Neuronal stem cell (in vitro differentiated cells): ENCODE results near the gene CDC45.
"Not testable (repeated sequence)": the region's sequence is repeated elsewhere in the genome, so short reads cannot be mapped to it uniquely, and the experiment has no call there.

ENCODE experiments used
- DNase-seq: peaks from one replicate; pipeline ENCODE4 v3.0.0-alpha.2; 2013; ENCODE audit warnings: low spot score
- H2AFZ ChIP-seq: one replicate; pipeline ENCODE4 v1.6.1; 2013; ENCODE audit warnings: mild to moderate bottlenecking, low read length, inconsistent platforms
- H2AK5ac ChIP-seq: 2 replicates; pipeline ENCODE4 v1.6.1; 2013; ENCODE audit warnings: low read depth, mild to moderate bottlenecking, inconsistent platforms, low read length, moderate library complexity, mixed read lengths
- H2BK120ac ChIP-seq: 2 replicates; pipeline ENCODE4 v1.6.1; 2013; ENCODE audit warnings: low read depth, mild to moderate bottlenecking, inconsistent platforms, low read length, moderate library complexity, mixed read lengths
- H2BK12ac ChIP-seq: one replicate; pipeline ENCODE4 v1.6.1; 2013; ENCODE audit warnings: low read length, inconsistent platforms
- H2BK15ac ChIP-seq: 2 replicates; pipeline ENCODE4 v1.6.1; 2013; ENCODE audit warnings: mild to moderate bottlenecking, low read length, inconsistent platforms, mixed read lengths
- H2BK5ac ChIP-seq: one replicate; pipeline ENCODE4 v1.6.1; 2013; ENCODE audit warnings: inconsistent platforms, mild to moderate bottlenecking, low read length, moderate library complexity
- H3K14ac ChIP-seq: one replicate; pipeline ENCODE4 v1.6.1; 2013; ENCODE audit warnings: low read length, inconsistent platforms
- H3K18ac ChIP-seq: 2 replicates; pipeline ENCODE4 v1.6.1; 2013; ENCODE audit warnings: low read length, inconsistent platforms
- H3K23ac ChIP-seq: 2 replicates; pipeline ENCODE4 v1.6.1; 2013; ENCODE audit warnings: low read depth, mild to moderate bottlenecking, mixed read lengths, low read length, inconsistent platforms; ENCODE audit not compliant: poor library complexity
- H3K27ac ChIP-seq: replicated peaks from 3 replicates; pipeline ENCODE4 v1.5.1; 2013; ENCODE audit warnings: low read length, inconsistent platforms
- H3K27me3 ChIP-seq, 3 experiments: 2 replicates each; pipeline ENCODE4 v1.6.1; 2013; ENCODE audit warnings: low read length in 3 of 3, mild to moderate bottlenecking in 2 of 3, inconsistent platforms in 1 of 3, low read depth in 1 of 3, mixed read lengths in 1 of 3, moderate library complexity in 1 of 3; ENCODE audit not compliant: control insufficient read depth in 3 of 3, insufficient read depth in 3 of 3
- H3K36me3 ChIP-seq, 2 donors: replicated peaks in 1 of 2; 2 replicates each; pipeline ENCODE4 v1.6.1; 2013; ENCODE audit warnings: low read length in 2 of 2; ENCODE audit not compliant: control insufficient read depth in 2 of 2, insufficient read depth in 2 of 2
- H3K4ac ChIP-seq: 2 replicates; pipeline ENCODE4 v1.6.1; 2013; ENCODE audit warnings: inconsistent platforms, mild to moderate bottlenecking, low read length, moderate library complexity
- H3K4me1 ChIP-seq, 2 donors: 1 replicate in 1 of 2; 2 replicates in 1 of 2; pipeline ENCODE4 v1.6.1; 2013; ENCODE audit warnings: low read length in 2 of 2, low read depth in 1 of 2; ENCODE audit not compliant: control insufficient read depth in 2 of 2, insufficient read depth in 1 of 2
- H3K4me2 ChIP-seq: one replicate; pipeline ENCODE4 v1.6.1; 2013; ENCODE audit warnings: mild to moderate bottlenecking, low read length, inconsistent platforms; ENCODE audit not compliant: insufficient read depth, poor library complexity, severe bottlenecking
- H3K4me3 ChIP-seq, 2 donors: 2 replicates each; pipeline ENCODE4 v1.5.1; 2013; ENCODE audit warnings: low read length in 2 of 2, mild to moderate bottlenecking in 2 of 2, inconsistent platforms in 1 of 2, moderate library complexity in 1 of 2
- H3K79me1 ChIP-seq: one replicate; pipeline ENCODE4 v1.6.1; 2013; ENCODE audit warnings: low read depth, mild to moderate bottlenecking, inconsistent platforms, low read length, moderate library complexity
- H3K9ac ChIP-seq: one replicate; pipeline ENCODE4 v1.6.1; 2013; ENCODE audit warnings: mild to moderate bottlenecking, low read depth, low read length, inconsistent platforms; ENCODE audit not compliant: poor library complexity
- H3K9me3 ChIP-seq, 2 donors: replicated peaks in 1 of 2; 2 replicates each; pipeline versions ENCODE3 to v1.6.1; 2013; ENCODE audit warnings: low read length in 2 of 2, mild to moderate bottlenecking in 2 of 2, inconsistent platforms in 1 of 2, low read depth in 1 of 2, mixed read lengths in 1 of 2, moderate library complexity in 1 of 2; ENCODE audit not compliant: control insufficient read depth in 2 of 2, insufficient read depth in 1 of 2
- H4K8ac ChIP-seq: one replicate; pipeline ENCODE4 v1.6.1; 2013; ENCODE audit warnings: low read depth, mild to moderate bottlenecking, inconsistent platforms, low read length, moderate library complexity
- H4K91ac ChIP-seq: one replicate; pipeline ENCODE4 v1.6.1; 2013; ENCODE audit warnings: low read length, low read depth, mild to moderate bottlenecking, inconsistent platforms; ENCODE audit not compliant: poor library complexity
- whole genome bisulfite sequencing, 2 donors: extraction: QIAGEN DNeasy Blood & Tissue Kit; methylation state at CpG; one replicate each; pipeline ENCODE4 v1.1.7; 2013; ENCODE audit warnings: missing lambda C conversion rate in 2 of 2, mixed read lengths in 1 of 2; ENCODE audit not compliant: insufficient read length in 2 of 2, insufficient replicate concordance in 1 of 2; ENCODE audit errors: extremely low coverage in 2 of 2; 5-methylcytosine and 5-hydroxymethylcytosine counted together

The CDC45 gene

DNA sequence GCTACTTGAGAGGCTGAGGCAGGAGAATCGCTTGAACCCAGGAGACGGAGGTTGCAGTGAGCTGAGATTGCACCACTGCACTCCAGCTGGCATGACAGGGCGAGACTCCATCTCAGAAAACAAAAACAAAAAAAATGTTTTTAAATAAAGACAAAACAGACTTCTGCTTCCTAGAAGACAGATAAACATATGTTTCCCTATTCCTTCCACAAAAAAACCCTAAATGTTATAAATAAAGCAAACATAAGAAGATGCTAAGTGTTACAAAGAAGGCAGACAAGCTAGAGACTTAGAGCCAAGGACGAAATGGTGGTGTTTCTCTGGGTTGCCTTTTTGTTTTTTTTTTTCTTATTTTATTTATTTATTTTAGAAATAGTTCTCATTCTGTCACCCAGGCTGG lies 50.1 kb downstream of the CDC45 start:
- Histone ChIP-seq H3K36me3 (no peaks in the 10 kb centered on the region), H3K4ac (no peak overlapping the region), H2BK12ac (no peak overlapping the region), H3K4me2 (no peak overlapping the region), H3K9me3 (no peaks in the 10 kb centered on the region), H2AFZ (no peak overlapping the region), H3K79me1 (no peaks in the 10 kb centered on the region), H2BK15ac (no peak overlapping the region), H3K14ac (no peak overlapping the region), H3K9ac (no peak overlapping the region), H3K27ac (no peak overlapping the region), H2BK5ac (no peak overlapping the region), H3K18ac (no peak overlapping the region), H3K4me1 (peaks cover 0 to 3% of the 10 kb centered on the region in 2 donors), H2AK5ac (no peak overlapping the region), H3K23ac (no peak overlapping the region), H4K8ac (no peak overlapping the region), H3K27me3 (peaks cover 0 to 22% (median 10%) of the 10 kb centered on the region in 3 experiments), H4K91ac (no peak overlapping the region), H3K4me3 (no peak overlapping the region), H2BK120ac (no peak overlapping the region)
- no CpG with 5 or more reads among the region's 4 CpGs for WGBS, 2 donors
- DNase-seq = no peak

GRCh38 chr22:19530751-19531150 lies 51.0 kb downstream of the CDC45 start:
- no CpG with 5 or more reads among the region's 3 CpGs for WGBS, 2 donors
- no peak for DNase-seq

GRCh38 chr22:19531327-19531726 lies 51.6 kb downstream of the CDC45 start:
- H4K91ac ChIP-seq, H3K9me3 ChIP-seq, H3K27ac ChIP-seq, H2BK12ac ChIP-seq, H2BK5ac ChIP-seq, H2AFZ ChIP-seq, H3K79me1 ChIP-seq, DNase-seq, H3K14ac ChIP-seq, H3K4ac ChIP-seq, H4K8ac ChIP-seq, H2BK120ac ChIP-seq, H2BK15ac ChIP-seq, H3K18ac ChIP-seq, H2AK5ac ChIP-seq, H3K4me1 ChIP-seq, H3K27me3 ChIP-seq, H3K9ac ChIP-seq, H3K36me3 ChIP-seq, H3K4me3 ChIP-seq, H3K23ac ChIP-seq, H3K4me2 ChIP-seq: not testable (repeated sequence)
- no CpG with 5 or more reads among the region's 6 CpGs for WGBS, 2 donors

More at GRCh38 chr22:19530751-19531150, 51.0 kb downstream of the CDC45 start:
- Histone ChIP-seq H2BK15ac (no peak overlapping the region), H2BK120ac (no peak overlapping the region), H3K4me1 (no peaks in the 10 kb centered on the region), H3K23ac (no peak overlapping the region), H3K4me3 (no peak overlapping the region), H2AK5ac (no peak overlapping the region), H2AFZ (no peak overlapping the region), H2BK5ac (no peak overlapping the region), H3K27me3 (peaks cover 0 to 13% (median 7%) of the 10 kb centered on the region in 3 experiments), H3K18ac (no peak overlapping the region), H3K79me1 (no peaks in the 10 kb centered on the region), H3K36me3 (no peaks in the 10 kb centered on the region), H3K9me3 (no peaks in the 10 kb centered on the region), H3K14ac (no peak overlapping the region), H3K9ac (no peak overlapping the region), H4K91ac (no peak overlapping the region), H3K4me2 (no peak overlapping the region), H4K8ac (no peak overlapping the region), H2BK12ac (no peak overlapping the region), H3K4ac (no peak overlapping the region), H3K27ac (no peak overlapping the region)

GRCh38 chr22:19533049-19533626 lies 53.4 kb downstream of the CDC45 start:
- H3K4me3 ChIP-seq = no peak overlapping the region
- DNase-seq = no peak
- H3K27ac ChIP-seq = no peak overlapping the region
- no peak overlapping the region for H2AK5ac ChIP-seq
- H3K9ac ChIP-seq = no peak overlapping the region
- H4K8ac ChIP-seq = no peak overlapping the region
- no peak overlapping the region for H3K4me2 ChIP-seq
- no peak overlapping the region for H3K14ac ChIP-seq
- H2BK15ac ChIP-seq = no peak overlapping the region
- no peaks in the 10 kb centered on the region for H3K36me3 ChIP-seq
- H2BK5ac ChIP-seq = no peak overlapping the region
- H3K18ac ChIP-seq = no peak overlapping the region
- H2BK12ac ChIP-seq = no peak overlapping the region
- no CpG with 5 or more reads among the region's 8 CpGs for WGBS, 2 donors
- no peak overlapping the region for H2AFZ ChIP-seq
- H4K91ac ChIP-seq = no peak overlapping the region
- H3K9me3 ChIP-seq = no peaks in the 10 kb centered on the region
- H3K23ac ChIP-seq = no peak overlapping the region
- no peaks in the 10 kb centered on the region for H3K79me1 ChIP-seq
- no peak overlapping the region for H2BK120ac ChIP-seq
- H3K4ac ChIP-seq = no peak overlapping the region
- peaks cover 0 to 1% of the 10 kb centered on the region in 2 donors for H3K4me1 ChIP-seq
- no peaks in the 10 kb centered on the region for H3K27me3 ChIP-seq
